H9 (cell line): ENCODE results near the gene FBXO31. TPM values are rescaled to one million over a fixed set of nuclear protein-coding genes. Genes with fewer than 3 reads are reported as not detected.
"Not testable (repeated sequence)": the region's sequence is repeated elsewhere in the genome, so short reads cannot be mapped to it uniquely, and the experiment has no call there.

Experiments
- DNase-seq: peaks from one replicate; pipeline ENCODE4 v3.0.0-alpha.2; 2017
- H2AFZ ChIP-seq: one replicate; pipeline ENCODE4 v1.6.1; 2013; ENCODE audit warnings: mild to moderate bottlenecking, low read length, control low read depth, moderate library complexity
- H2AK5ac ChIP-seq: 2 replicates; pipeline ENCODE4 v1.6.1; 2013; ENCODE audit warnings: low read length, control low read depth, mixed read lengths; ENCODE audit not compliant: insufficient read length
- H2BK120ac ChIP-seq: one replicate; pipeline ENCODE4 v1.6.1; 2013; ENCODE audit warnings: low read depth, mild to moderate bottlenecking, low read length, control low read depth, inconsistent platforms; ENCODE audit not compliant: poor library complexity, severe bottlenecking
- H2BK12ac ChIP-seq: 2 replicates; pipeline ENCODE4 v1.6.1; 2013; ENCODE audit warnings: low read length, control low read depth, mixed read lengths, low read depth; ENCODE audit not compliant: insufficient read length
- H2BK15ac ChIP-seq: 2 replicates; pipeline ENCODE4 v1.6.1; 2013; ENCODE audit warnings: low read depth, low read length, control low read depth
- H2BK20ac ChIP-seq: one replicate; pipeline ENCODE4 v1.6.1; 2013; ENCODE audit warnings: low read depth, mild to moderate bottlenecking, low read length, control low read depth, inconsistent platforms; ENCODE audit not compliant: poor library complexity, severe bottlenecking
- H2BK5ac ChIP-seq: 2 replicates; pipeline ENCODE4 v1.6.1; 2013; ENCODE audit warnings: low read length, control low read depth, mixed read lengths; ENCODE audit not compliant: insufficient read length
- H3K14ac ChIP-seq: 2 replicates; pipeline ENCODE4 v1.6.1; 2013; ENCODE audit warnings: low read length, control low read depth; ENCODE audit not compliant: insufficient read depth
- H3K18ac ChIP-seq: 2 replicates; pipeline ENCODE4 v1.6.1; 2013; ENCODE audit warnings: low read depth, mild to moderate bottlenecking, mixed read lengths, low read length, control low read depth; ENCODE audit not compliant: insufficient read length
- H3K23ac ChIP-seq: 2 replicates; pipeline ENCODE4 v1.6.1; 2013; ENCODE audit warnings: low read length, control low read depth, mixed read lengths, low read depth; ENCODE audit not compliant: insufficient read length
- H3K23me2 ChIP-seq: 2 replicates; pipeline ENCODE4 v1.6.1; 2013; ENCODE audit warnings: low read depth, mild to moderate bottlenecking, mixed read lengths, low read length, control low read depth; ENCODE audit not compliant: insufficient read length, poor library complexity, severe bottlenecking
- H3K27ac ChIP-seq: 2 replicates; pipeline ENCODE4 v1.5.1; 2013; ENCODE audit warnings: low read length, control low read depth, mixed read lengths, low read depth; ENCODE audit not compliant: insufficient read length
- H3K27me3 ChIP-seq: 2 replicates; pipeline ENCODE4 v1.6.1; 2013; ENCODE audit warnings: low read length, control low read depth, inconsistent platforms; ENCODE audit not compliant: insufficient read depth
- H3K4ac ChIP-seq: 2 replicates; pipeline ENCODE4 v1.6.1; 2013; ENCODE audit warnings: low read depth, mild to moderate bottlenecking, control low read depth, inconsistent platforms, low read length, moderate library complexity
- H3K4me1 ChIP-seq: 2 replicates; pipeline ENCODE4 v1.6.1; 2013; ENCODE audit warnings: low read length, control low read depth, inconsistent platforms; ENCODE audit not compliant: insufficient read depth
- H3K4me2 ChIP-seq: 2 replicates; pipeline ENCODE4 v1.6.1; 2013; ENCODE audit warnings: low read length, control low read depth, mixed read lengths; ENCODE audit not compliant: insufficient read length, insufficient read depth
- H3K56ac ChIP-seq: 2 replicates; pipeline ENCODE4 v1.6.1; 2013; ENCODE audit warnings: low read depth, mild to moderate bottlenecking, mixed read lengths, low read length, control low read depth; ENCODE audit not compliant: insufficient read length
- H3K79me1 ChIP-seq: 2 replicates; pipeline ENCODE4 v1.6.1; 2013; ENCODE audit warnings: low read depth, mild to moderate bottlenecking, moderate library complexity, low read length, control low read depth, inconsistent platforms; ENCODE audit not compliant: insufficient read depth, poor library complexity, severe bottlenecking
- H3K79me2 ChIP-seq: 2 replicates; pipeline ENCODE4 v1.6.1; 2013; ENCODE audit warnings: low read length, control low read depth, inconsistent platforms; ENCODE audit not compliant: insufficient read depth
- H3K9ac ChIP-seq: 2 replicates; pipeline ENCODE4 v1.6.1; 2013; ENCODE audit warnings: low read length, control low read depth, mixed read lengths; ENCODE audit not compliant: insufficient read length; ENCODE audit errors: extremely low read depth
- H3K9me3 ChIP-seq: one replicate; pipeline ENCODE4 v1.6.1; 2013; ENCODE audit warnings: low read depth, low read length, inconsistent platforms; ENCODE audit not compliant: control insufficient read depth
- H3T11ph ChIP-seq: one replicate; pipeline ENCODE4 v1.6.1; 2013; ENCODE audit warnings: mild to moderate bottlenecking, low read length, control low read depth, inconsistent platforms
- H4K20me1 ChIP-seq: one replicate; pipeline ENCODE4 v1.6.1; 2013; ENCODE audit not compliant: control insufficient read depth, insufficient read length, insufficient read depth
- H4K5ac ChIP-seq: 2 replicates; pipeline ENCODE4 v1.6.1; 2013; ENCODE audit warnings: low read depth, mild to moderate bottlenecking, mixed read lengths, low read length, control low read depth; ENCODE audit not compliant: insufficient read length
- H4K8ac ChIP-seq: replicated peaks from 2 replicates; pipeline ENCODE4 v1.6.1; 2013; ENCODE audit warnings: low read length, control low read depth, mixed read lengths, low read depth; ENCODE audit not compliant: insufficient read length
- H4K91ac ChIP-seq: 2 replicates; pipeline ENCODE4 v1.6.1; 2013; ENCODE audit warnings: low read depth, mild to moderate bottlenecking, moderate library complexity, mixed read lengths, low read length, control low read depth; ENCODE audit not compliant: insufficient read length
- H3K27ac Mint-ChIP-seq, 3 experiments: 2 replicates in 2 of 3; 3 replicates in 1 of 3; pipeline ENCODE4 v1.8.0; 2020 to 2021; ENCODE audit warnings: mixed read lengths in 3 of 3, mild to moderate bottlenecking in 1 of 3, moderate library complexity in 1 of 3
- H3K27me3 Mint-ChIP-seq: 2 replicates; pipeline ENCODE4 v1.8.0; 2021; ENCODE audit warnings: low read depth, mild to moderate bottlenecking, moderate library complexity, mixed read lengths
- H3K36me3 Mint-ChIP-seq, 3 experiments: 2 replicates in 2 of 3; 3 replicates in 1 of 3; pipeline ENCODE4 v1.8.0; 2020 to 2021; ENCODE audit warnings: low read depth in 3 of 3, mixed read lengths in 3 of 3; ENCODE audit not compliant: insufficient read depth in 1 of 3
- H3K4me1 Mint-ChIP-seq, 2 experiments: 2 replicates each; pipeline ENCODE4 v1.8.0; 2020; ENCODE audit warnings: mixed read lengths in 2 of 2
- H3K4me3 Mint-ChIP-seq, 2 experiments: 2 replicates in 1 of 2; 3 replicates in 1 of 2; pipeline ENCODE4 v1.8.0; 2020 to 2021; ENCODE audit warnings: mild to moderate bottlenecking in 2 of 2, mixed read lengths in 2 of 2, moderate library complexity in 1 of 2
- H3K9me3 Mint-ChIP-seq, 2 experiments: 2 replicates in 1 of 2; 3 replicates in 1 of 2; pipeline ENCODE4 v1.8.0; 2020; ENCODE audit warnings: mild to moderate bottlenecking in 2 of 2, mixed read lengths in 2 of 2, moderate library complexity in 1 of 2
- CTCF ChIP-seq: fragments of 200-600 bp; sonication (generic); conservative IDR thresholded peaks from 3 replicates; pipeline ENCODE4 v1.8.0; 2021; ENCODE audit warnings: antibody characterized with exemption, mild to moderate bottlenecking
- WGBS: extraction: QIAGEN DNeasy Blood & Tissue Kit; methylation state at CpG from one replicate; pipeline ENCODE4 v1.1.7; 2013; ENCODE audit warnings: missing lambda C conversion rate, low lambda C conversion rate, mixed read lengths; ENCODE audit not compliant: insufficient read length; ENCODE audit errors: extremely low coverage; 5-methylcytosine and 5-hydroxymethylcytosine counted together
- total RNA-seq: library from RNA; stranded (reverse); gene quantifications from 2 replicates; pipeline ENCODE4 v1.2.1, GENCODE V29; 2021

Gene FBXO31
- total RNA-seq, 1 experiment from 2014 or later: 24.2 TPM

- H3K27ac Mint-ChIP-seq: no peak overlapping the region
These were observed 7.2 kb upstream of the FBXO31 start for GRCh38 chr16:87390641-87391323.

GRCh38 chr16:87389914-87390313 is 6.3 kb upstream of the FBXO31 start:
- not testable (repeated sequence) for H3K27ac ChIP-seq, H4K91ac ChIP-seq, H2BK120ac ChIP-seq, H3K79me2 ChIP-seq, H2AK5ac ChIP-seq, H3K9me3 Mint-ChIP-seq, H3K23me2 ChIP-seq, H2BK15ac ChIP-seq, H3K27me3 ChIP-seq, H3K4ac ChIP-seq, H4K8ac ChIP-seq, H3K23ac ChIP-seq, H2BK12ac ChIP-seq, H2BK5ac ChIP-seq, H3K4me3 Mint-ChIP-seq, DNase-seq, H3K9ac ChIP-seq, H2AFZ ChIP-seq, H3K56ac ChIP-seq, H3K79me1 ChIP-seq, H3T11ph ChIP-seq, H3K14ac ChIP-seq, H4K20me1 ChIP-seq, H4K5ac ChIP-seq, H3K27me3 Mint-ChIP-seq, H3K4me2 ChIP-seq, H2BK20ac ChIP-seq, H3K27ac Mint-ChIP-seq, H3K18ac ChIP-seq, H3K36me3 Mint-ChIP-seq, H3K4me1 ChIP-seq, H3K9me3 ChIP-seq
- H3K4me1 Mint-ChIP-seq: peaks cover 32 to 39% of the 10 kb centered on the region in 2 experiments
- WGBS: no CpG with 5 or more reads among the region's 9 CpGs

More at GRCh38 chr16:87390641-87391323, 7.2 kb upstream of the FBXO31 start:
- no peak overlapping the region for H3K23ac ChIP-seq
- no peak overlapping the region for H3K56ac ChIP-seq
- H2BK120ac ChIP-seq: no peak overlapping the region
- H3K27me3 ChIP-seq: no peaks in the 10 kb centered on the region
- Mint-ChIP-seq H3K4me3 (peak overlapping the region; percentile 77 to 89), H3K4me1 (peaks cover 34 to 42% of the 10 kb centered on the region in 2 experiments), H3K27me3 (peaks cover 2% of the 10 kb centered on the region; the same call in 1 of the 2 replicates), H3K9me3 (no peaks in the 10 kb centered on the region; a peak in 1 of 5 replicates), H3K36me3 (peaks cover 0 to 5% (median 0%) of the 10 kb centered on the region in 3 experiments; a peak in 3 of 7 replicates)
- no peak overlapping the region for H4K91ac ChIP-seq
- no peak overlapping the region for H3K14ac ChIP-seq
- H3K27ac ChIP-seq: no peak overlapping the region
- H3K18ac ChIP-seq: no peak overlapping the region
- no peak overlapping the region for H2BK15ac ChIP-seq
- no peak overlapping the region for H2BK20ac ChIP-seq
- H3K4ac ChIP-seq: no peak overlapping the region
- DNase-seq: no peak
- H3K79me2 ChIP-seq: peaks cover 2% of the 10 kb centered on the region; the same call in 1 of the 2 replicates
- no peak for TF ChIP-seq CTCF
- no peak overlapping the region for H2BK5ac ChIP-seq
- H2AK5ac ChIP-seq: no peak overlapping the region
- no peak overlapping the region for H2BK12ac ChIP-seq
- peak overlapping the region; percentile 54 for H3K4me2 ChIP-seq
- no peak overlapping the region for H3K9ac ChIP-seq
- no peak overlapping the region for H4K8ac ChIP-seq
- no CpG with 5 or more reads among the region's 24 CpGs for WGBS
- H4K20me1 ChIP-seq: no peaks in the 10 kb centered on the region
- H3K79me1 ChIP-seq: peaks cover 2% of the 10 kb centered on the region
- H3K9me3 ChIP-seq: no peaks in the 10 kb centered on the region
- no peak overlapping the region for H4K5ac ChIP-seq
- no peak overlapping the region for H2AFZ ChIP-seq
- H3K23me2 ChIP-seq: peaks cover 4% of the 10 kb centered on the region
- H3K4me1 ChIP-seq: peaks cover 4% of the 10 kb centered on the region; the same call in 1 of the 2 replicates
- no peak overlapping the region for H3T11ph ChIP-seq
